H54 (cell line): ENCODE results near the gene LDHA.

ENCODE experiments used
- DNase-seq: peaks from one replicate; pipeline ENCODE4 v3.0.0; 2011; ENCODE audit warnings: low spot score, mixed read lengths; ENCODE audit not compliant: insufficient read length
- FAIRE-seq: peaks from 3 replicates; lab custom pipeline; 2011; peaks lifted over from hg19 to GRCh38; lab: Jason Lieb, UNC
- POLR2A ChIP-seq: IDR thresholded peaks from 2 replicates; pipeline ENCODE4 v1.6.1; 2011; ENCODE audit warnings: low read depth, mild to moderate bottlenecking, low read length

Gene LDHA

DNA sequence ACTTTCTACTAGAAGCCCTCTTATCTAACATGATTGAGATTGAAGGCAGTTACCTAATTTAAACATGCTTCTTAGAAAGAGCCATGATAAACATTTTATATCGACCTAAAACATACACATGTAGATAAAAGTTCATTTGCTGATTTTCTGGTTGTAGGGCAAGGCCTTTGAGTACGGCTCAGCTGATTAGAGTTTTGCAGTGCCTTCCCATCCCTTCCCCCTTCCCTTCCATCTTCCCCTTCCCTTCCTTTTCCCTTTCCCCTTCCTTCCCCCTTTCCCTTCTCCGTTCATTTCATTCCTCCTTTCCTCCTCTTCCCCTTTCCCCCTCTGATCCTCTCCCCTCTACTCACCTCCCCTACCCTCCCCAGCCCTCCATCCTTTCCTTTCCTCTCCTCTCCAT is 22.1 kb downstream of the LDHA start:
- DNase-seq (no peak), FAIRE-seq (no peak)
- TF ChIP-seq POLR2A: no peak

DNA sequence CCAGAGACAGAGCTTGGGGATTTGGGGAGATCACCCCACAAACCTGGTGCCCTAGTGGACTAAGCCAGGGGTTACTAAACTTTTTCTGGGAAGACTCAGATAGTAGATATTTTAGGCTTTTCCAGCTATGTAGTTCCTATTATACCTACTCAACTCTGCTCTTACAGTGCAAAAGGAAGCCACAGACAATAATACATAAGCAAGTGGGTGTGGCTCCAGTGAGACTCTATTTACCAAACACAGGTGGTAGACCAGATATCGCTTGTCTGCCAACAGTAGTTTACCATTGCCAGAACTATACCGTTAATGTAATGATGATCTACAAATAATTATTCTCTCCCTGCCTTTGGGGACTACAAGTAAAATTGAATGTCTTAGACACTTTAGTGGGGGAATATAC is 24.7 kb downstream of the LDHA start:
- no peak for FAIRE-seq
- TF ChIP-seq POLR2A: no peak
- DNase-seq: no peak

DNA sequence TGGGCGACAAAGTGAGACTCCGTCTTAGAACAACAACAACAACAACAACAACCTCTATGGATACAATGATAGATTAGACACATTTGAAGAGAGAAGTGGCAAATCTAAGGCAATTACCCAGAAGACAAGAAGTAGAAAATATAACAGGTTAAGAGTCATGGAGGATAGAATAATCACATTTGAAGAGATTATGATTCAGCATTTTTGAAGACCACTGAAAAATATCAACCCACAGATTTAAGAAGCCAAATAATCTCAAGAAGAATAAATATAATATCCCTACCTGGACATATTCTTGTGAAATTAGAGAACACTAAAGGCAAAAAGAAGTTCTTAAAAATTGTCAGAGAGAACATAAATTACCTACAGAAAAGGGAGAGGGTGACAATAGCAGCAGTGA is 25.7 kb downstream of the LDHA start:
- no peak for TF ChIP-seq POLR2A
- DNase-seq: no peak
- no peak for FAIRE-seq

DNA sequence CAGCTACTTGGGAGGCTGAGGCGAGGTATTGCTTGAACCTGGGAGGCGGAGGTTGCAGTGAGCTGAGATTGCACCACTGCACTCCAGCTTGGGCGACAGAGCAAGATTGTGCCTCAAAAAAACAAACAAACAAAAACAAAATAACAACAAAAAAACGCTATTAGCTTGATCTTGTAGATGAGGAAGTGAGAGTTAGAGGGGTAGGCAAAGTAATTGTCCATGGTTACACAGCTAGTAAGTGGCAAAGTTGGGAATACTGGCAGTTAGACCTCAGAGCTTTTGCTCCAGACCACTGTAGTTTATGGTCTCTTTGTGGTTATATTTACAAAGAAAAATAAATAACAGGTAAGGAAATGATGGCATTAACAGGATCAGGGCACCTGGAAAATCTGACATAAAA is 32.9 kb downstream of the LDHA start:
- FAIRE-seq: no peak
- DNase-seq: no peak
- TF ChIP-seq POLR2A: no peak

DNA sequence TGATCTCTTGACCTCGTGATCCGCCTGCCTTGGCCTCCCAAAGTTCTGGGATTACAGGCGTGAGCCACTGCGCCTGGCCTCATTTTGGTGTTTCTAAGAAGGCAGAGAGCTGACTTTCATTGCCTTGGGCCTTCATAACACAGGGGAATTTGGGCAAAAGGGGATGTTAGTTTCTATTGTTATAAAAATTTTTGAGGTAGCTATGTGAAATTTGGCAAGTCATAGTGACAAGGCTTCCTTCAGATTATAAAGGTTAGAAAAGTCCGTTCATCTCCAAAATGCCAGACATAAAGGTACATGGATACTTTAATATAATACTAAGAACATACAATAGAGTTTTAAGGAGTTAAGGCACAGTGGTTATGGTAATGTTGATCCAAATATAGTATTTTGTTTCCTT is 35.0 kb downstream of the LDHA start:
- FAIRE-seq: no peak
- no peak for DNase-seq
- no peak for TF ChIP-seq POLR2A

DNA sequence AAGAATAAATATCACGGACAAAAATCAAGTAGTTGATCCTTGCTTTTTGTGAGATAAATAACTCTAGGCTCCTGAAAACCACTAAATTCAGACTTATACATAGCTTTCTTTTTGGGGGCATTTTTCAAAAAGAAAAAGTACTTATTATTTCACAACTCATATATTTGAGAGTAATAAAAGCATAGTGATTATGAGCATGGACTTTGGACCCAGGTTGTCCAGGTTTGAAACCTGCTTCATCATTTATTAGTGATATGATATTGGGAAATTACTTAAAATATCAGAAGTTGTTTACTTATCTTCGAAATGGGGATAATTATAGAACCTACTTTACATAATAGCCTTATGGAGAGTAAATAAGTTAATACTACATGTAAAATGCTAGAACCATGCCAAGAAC is 44.3 kb downstream of the LDHA start:
- DNase-seq (no peak), FAIRE-seq (no peak)
- TF ChIP-seq POLR2A: no peak

DNA sequence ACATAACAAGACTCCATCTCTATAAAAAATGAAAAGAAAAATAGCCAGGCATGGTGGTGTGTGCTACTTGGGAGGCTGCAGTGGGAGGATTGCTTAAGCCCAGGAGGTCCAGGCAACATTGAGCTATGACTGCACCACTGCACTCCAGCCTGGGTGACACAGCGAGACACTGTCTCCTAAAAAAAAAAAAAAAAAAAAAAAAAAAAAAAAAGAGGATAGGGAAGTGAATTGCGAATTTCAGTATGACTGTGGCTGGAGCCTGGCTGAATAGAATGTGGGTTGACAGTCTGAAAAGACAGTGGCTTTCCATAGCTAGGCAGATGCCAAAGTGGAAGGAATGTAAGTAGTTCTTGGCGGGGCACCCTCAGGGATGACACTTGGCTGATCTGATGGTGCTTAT is 54.9 kb downstream of the LDHA start:
- FAIRE-seq: no peak
- TF ChIP-seq POLR2A: no peak
- DNase-seq: no peak

DNA sequence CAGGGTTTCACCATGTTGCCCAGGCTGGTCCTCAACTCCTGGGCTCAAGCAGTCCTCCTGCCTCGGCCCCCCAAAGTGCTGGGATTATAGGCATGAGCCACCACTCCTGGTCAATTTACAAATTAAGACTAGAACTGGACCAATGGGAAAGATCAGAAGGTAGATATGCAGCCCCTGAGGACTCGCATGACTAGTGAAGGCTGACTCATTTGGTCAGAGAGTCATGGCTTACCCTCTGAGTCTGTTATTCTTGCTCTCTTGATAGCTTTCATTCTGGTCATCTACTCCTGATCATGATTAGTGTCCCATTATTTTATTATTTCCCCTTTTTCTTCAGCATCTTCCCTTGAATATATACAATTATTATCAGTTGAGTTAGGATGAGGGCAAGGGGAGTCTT is 58.6 kb downstream of the LDHA start:
- peak; percentile 20 for FAIRE-seq
- DNase-seq: peak; percentile 70
- no peak for TF ChIP-seq POLR2A

DNA sequence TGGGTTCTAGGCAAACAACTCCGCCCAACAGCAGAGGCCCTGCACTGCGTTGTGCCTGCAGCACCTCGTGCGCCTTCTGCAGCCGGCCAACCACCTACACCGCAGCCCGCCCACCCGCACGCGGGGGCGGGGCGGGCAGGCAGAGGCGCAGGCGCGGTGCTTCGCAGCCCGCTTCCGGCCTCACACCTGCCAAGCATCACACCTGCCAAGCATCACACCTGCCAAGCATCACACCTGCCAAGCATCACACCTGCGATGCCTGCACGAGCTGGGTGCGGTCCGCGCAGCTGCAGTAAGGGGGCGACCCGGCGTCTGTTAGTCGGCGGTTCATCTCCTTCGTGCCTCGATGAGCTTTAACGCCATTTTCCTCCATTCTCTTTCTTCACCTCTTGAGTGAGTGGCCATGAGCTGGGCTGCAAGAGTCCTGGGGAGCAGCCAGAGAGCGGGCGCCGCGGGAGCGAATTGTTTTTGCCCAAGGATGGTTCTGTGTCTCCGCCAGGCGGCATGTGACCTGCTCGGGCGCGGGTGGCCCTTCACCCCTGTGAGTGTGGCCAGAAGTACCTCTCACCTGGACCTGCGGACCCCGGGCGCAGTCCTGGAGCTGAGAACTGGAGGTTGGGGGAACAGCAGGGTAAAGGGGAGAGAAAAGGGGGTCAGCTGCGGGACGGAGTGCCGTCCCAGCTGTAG is 61.5 kb downstream of the LDHA start, which contains the start of gene LDHAL6A:
Gene LDHAL6A, plus strand, starts transcription at position 171 of the 687 bp plus-strand sequence. CDS start 825 bp downstream, outside the sequence.
- no peak for DNase-seq
- TF ChIP-seq POLR2A: no peak
- no peak for FAIRE-seq

DNA sequence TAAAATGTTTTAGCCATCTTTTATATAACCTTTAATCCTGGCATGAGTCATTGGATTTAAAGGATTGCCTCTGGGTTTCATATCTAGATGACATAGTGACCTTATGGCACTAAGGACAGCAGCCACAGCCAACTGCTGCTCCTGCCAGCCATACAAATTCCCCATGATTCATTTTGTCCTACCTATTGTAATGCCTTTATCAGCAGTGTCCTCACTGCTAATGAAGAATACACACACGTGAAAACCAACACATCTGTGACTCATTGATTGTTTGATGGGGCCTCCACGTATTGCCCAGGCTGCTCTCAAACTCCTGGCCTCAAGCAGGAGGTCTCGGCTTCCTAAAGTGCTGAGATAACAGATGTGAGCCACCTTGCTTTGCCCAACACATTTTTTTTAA is 63.1 kb downstream of the LDHA start:
- FAIRE-seq (no peak), DNase-seq (peak; percentile 4)
- TF ChIP-seq POLR2A: no peak
